Smooth muscle cell (in vitro differentiated cells): Measurements from ENCODE around the gene SPATS2L. TPM values are rescaled to one million over a fixed set of nuclear protein-coding genes. Genes with fewer than 3 reads are reported as not detected.

ENCODE experiments used
- DNase-seq: peaks from one replicate; lab custom pipeline; 2025; ENCODE audit not compliant: unreplicated experiment; lab: John Stamatoyannopoulos, UW
- H2AFZ ChIP-seq: fragments of 200-600 bp; sonication (generic); 2 replicates; pipeline ENCODE4 v1.6.0; 2016; ENCODE audit warnings: antibody characterized with exemption, low read depth, mild to moderate bottlenecking
- H3F3A ChIP-seq: fragments of 200-600 bp; sonication (generic); 2 replicates; pipeline ENCODE4 v1.6.0; 2017; ENCODE audit warnings: antibody characterized with exemption, low read depth
- H3K27ac ChIP-seq: fragments of 200-600 bp; sonication (generic); 2 replicates; pipeline ENCODE4 v1.5.1; 2016; ENCODE audit warnings: low read depth, mild to moderate bottlenecking
- H3K27me3 ChIP-seq: fragments of 200-600 bp; sonication (generic); 2 replicates; pipeline ENCODE4 v1.6.1; 2016; ENCODE audit warnings: low read depth, mild to moderate bottlenecking
- H3K36me3 ChIP-seq: fragments of 200-600 bp; sonication (generic); 2 replicates; pipeline ENCODE4 v1.5.1; 2016; ENCODE audit warnings: low read depth
- H3K4me1 ChIP-seq: fragments of 200-600 bp; sonication (generic); 2 replicates; pipeline ENCODE4 v1.5.1; 2016; ENCODE audit warnings: low read depth
- H3K4me2 ChIP-seq: fragments of 200-600 bp; sonication (generic); 2 replicates; pipeline ENCODE4 v1.6.0; 2016; ENCODE audit warnings: mild to moderate bottlenecking
- H3K4me3 ChIP-seq: fragments of 200-600 bp; sonication (generic); 2 replicates; pipeline ENCODE4 v1.5.1; 2016; ENCODE audit warnings: mild to moderate bottlenecking
- H3K79me2 ChIP-seq: fragments of 200-600 bp; sonication (generic); 2 replicates; pipeline ENCODE4 v1.6.0; 2016; ENCODE audit warnings: low read depth, mild to moderate bottlenecking
- H3K9ac ChIP-seq: fragments of 200-600 bp; sonication (generic); 2 replicates; pipeline ENCODE4 v1.6.0; 2016; ENCODE audit warnings: low read depth
- H3K9me3 ChIP-seq: fragments of 200-600 bp; sonication (generic); replicated peaks from 2 replicates; pipeline ENCODE4 v1.5.1; 2016; ENCODE audit warnings: low read depth
- H4K20me1 ChIP-seq: fragments of 200-600 bp; sonication (generic); 2 replicates; pipeline ENCODE4 v1.6.0; 2016; ENCODE audit warnings: low read depth
- WGBS: methylation state at CpG from one replicate; pipeline ENCODE4 v1.1.7; 2016; ENCODE audit warnings: low lambda C conversion rate; 5-methylcytosine and 5-hydroxymethylcytosine counted together
- polyA plus RNA-seq: library from polyadenylated mRNA; unstranded; fragments of >200 nt; fragmentation: Nextera tagmentation; extraction: Ambion mirVana; gene quantifications from 2 replicates; pipeline ENCODE4 v1.2.1, GENCODE V29; 2016
- total RNA-seq: library from RNA; depleted of rRNA; stranded (reverse); fragments of >200 nt; gene quantifications from 2 replicates; pipeline ENCODE4 v1.2.3, GENCODE V29; 2014
- TF ChIP-seq, protein P1 (sequence below): fragments of 200-600 bp; sonication (generic); IDR thresholded peaks from 2 replicates; pipeline ENCODE4 v1.5.1; 2017; ENCODE audit warnings: borderline replicate concordance, mild to moderate bottlenecking, antibody characterized with exemption; ENCODE audit not compliant: insufficient read depth, poor library complexity, severe bottlenecking

The SPATS2L gene
- total and polyA plus RNA-seq, 2 experiments from 2014 or later = 356 to 432 TPM

DNA sequence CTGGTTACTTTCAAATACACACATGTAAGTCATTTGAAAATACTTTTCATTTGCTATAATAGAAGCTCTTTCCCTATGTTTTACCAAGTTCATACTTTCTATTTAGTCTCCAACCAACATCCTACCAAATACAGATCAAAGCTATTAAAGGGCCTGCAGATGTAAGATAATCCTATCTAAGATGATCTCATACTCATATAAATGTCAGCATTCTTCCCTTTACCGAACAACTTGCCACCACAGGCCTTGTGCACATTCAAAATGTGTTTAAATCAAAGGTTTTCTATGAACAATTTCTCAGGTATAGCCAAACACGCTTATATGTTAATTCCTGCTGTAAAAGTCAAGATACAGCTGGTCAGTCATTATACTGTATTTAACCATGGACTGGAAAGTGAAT lies 180.0 kb downstream of the SPATS2L start:
- no peaks in the 10 kb centered on the region for H4K20me1 ChIP-seq
- peak overlapping the region; percentile 53 for H3K27ac ChIP-seq
- peaks cover 17% of the 10 kb centered on the region for H3F3A ChIP-seq
- TF ChIP-seq, protein P1, sequence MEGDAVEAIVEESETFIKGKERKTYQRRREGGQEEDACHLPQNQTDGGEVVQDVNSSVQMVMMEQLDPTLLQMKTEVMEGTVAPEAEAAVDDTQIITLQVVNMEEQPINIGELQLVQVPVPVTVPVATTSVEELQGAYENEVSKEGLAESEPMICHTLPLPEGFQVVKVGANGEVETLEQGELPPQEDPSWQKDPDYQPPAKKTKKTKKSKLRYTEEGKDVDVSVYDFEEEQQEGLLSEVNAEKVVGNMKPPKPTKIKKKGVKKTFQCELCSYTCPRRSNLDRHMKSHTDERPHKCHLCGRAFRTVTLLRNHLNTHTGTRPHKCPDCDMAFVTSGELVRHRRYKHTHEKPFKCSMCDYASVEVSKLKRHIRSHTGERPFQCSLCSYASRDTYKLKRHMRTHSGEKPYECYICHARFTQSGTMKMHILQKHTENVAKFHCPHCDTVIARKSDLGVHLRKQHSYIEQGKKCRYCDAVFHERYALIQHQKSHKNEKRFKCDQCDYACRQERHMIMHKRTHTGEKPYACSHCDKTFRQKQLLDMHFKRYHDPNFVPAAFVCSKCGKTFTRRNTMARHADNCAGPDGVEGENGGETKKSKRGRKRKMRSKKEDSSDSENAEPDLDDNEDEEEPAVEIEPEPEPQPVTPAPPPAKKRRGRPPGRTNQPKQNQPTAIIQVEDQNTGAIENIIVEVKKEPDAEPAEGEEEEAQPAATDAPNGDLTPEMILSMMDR = no peak
- no peaks in the 10 kb centered on the region for H3K36me3 ChIP-seq
- DNase-seq = no peak
- H3K27me3 ChIP-seq = no peaks in the 10 kb centered on the region
- H3K4me2 ChIP-seq = peak overlapping the region; percentile 43
- H2AFZ ChIP-seq = no peak overlapping the region
- 38% methylated on average over 2 of the region's 2 CpGs for WGBS
- H3K9me3 ChIP-seq = no peaks in the 10 kb centered on the region
- no peak overlapping the region for H3K9ac ChIP-seq
- H3K4me1 ChIP-seq = peaks cover 4% of the 10 kb centered on the region
- H3K79me2 ChIP-seq = no peaks in the 10 kb centered on the region
- no peak overlapping the region for H3K4me3 ChIP-seq

- WGBS = 88% methylated on average over 4 of the region's 4 CpGs
- no peak overlapping the region for H3K9ac ChIP-seq
- H3K79me2 ChIP-seq = no peaks in the 10 kb centered on the region
Observed at GRCh38 chr2:200488169-200488568, 181.7 kb downstream of the SPATS2L start.

DNA sequence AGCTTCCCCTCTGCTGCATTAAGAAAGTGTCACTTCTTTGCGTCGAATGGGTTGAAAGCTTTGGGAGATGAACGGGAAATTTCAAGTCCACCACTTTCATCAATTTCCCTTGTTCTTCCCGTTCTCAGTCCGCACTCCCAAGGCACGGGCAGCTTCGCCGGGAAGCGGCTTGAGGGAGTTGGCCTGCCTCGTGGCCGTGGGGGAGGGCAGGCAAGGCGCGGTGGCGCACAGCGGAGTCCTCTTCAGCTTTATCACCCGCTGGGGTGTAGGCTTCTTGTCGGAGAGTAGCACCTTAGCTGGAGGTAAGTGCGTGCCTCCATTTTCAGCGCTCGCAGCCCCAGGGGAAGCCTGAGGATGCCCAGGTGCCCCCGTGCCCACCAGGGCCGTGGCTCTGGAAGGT lies 183.5 kb downstream of the SPATS2L start:
- no peak for DNase-seq
- TF ChIP-seq, protein P1 = no peak
- peaks cover 10% of the 10 kb centered on the region for H3F3A ChIP-seq

More at GRCh38 chr2:200488169-200488568, 181.7 kb downstream of the SPATS2L start:
- Histone ChIP-seq H3K4me3 (no peak overlapping the region), H3K36me3 (peaks cover 12% of the 10 kb centered on the region), H3K4me2 (no peak overlapping the region), H3K27ac (no peak overlapping the region), H2AFZ (no peak overlapping the region), H3F3A (peaks cover 14% of the 10 kb centered on the region), H3K9me3 (no peaks in the 10 kb centered on the region), H3K27me3 (no peaks in the 10 kb centered on the region), H4K20me1 (no peaks in the 10 kb centered on the region), H3K4me1 (peaks cover 4% of the 10 kb centered on the region)
- no peak for DNase-seq
- TF ChIP-seq, protein P1 = no peak

GRCh38 chr2:200492656-200493055 lies 186.2 kb downstream of the SPATS2L start:
- no peak overlapping the region for H2AFZ ChIP-seq
- H3F3A ChIP-seq = peaks cover 3% of the 10 kb centered on the region
- no peaks in the 10 kb centered on the region for H3K4me1 ChIP-seq
- H3K4me2 ChIP-seq = no peak overlapping the region
- peaks cover 12% of the 10 kb centered on the region for H3K36me3 ChIP-seq
- no peak for DNase-seq
- TF ChIP-seq, protein P1 = no peak
- no peaks in the 10 kb centered on the region for H3K9me3 ChIP-seq
- no peak overlapping the region for H3K27ac ChIP-seq
- no peaks in the 10 kb centered on the region for H3K79me2 ChIP-seq
- no peak overlapping the region for H3K9ac ChIP-seq
- no peak overlapping the region for H3K4me3 ChIP-seq
- H4K20me1 ChIP-seq = no peaks in the 10 kb centered on the region
- H3K27me3 ChIP-seq = no peaks in the 10 kb centered on the region

More for the DNA sequence above, 183.5 kb downstream of the SPATS2L start:
- Histone ChIP-seq H3K9me3 (no peaks in the 10 kb centered on the region), H3K9ac (no peak overlapping the region), H3K27me3 (no peaks in the 10 kb centered on the region), H3K4me3 (no peak overlapping the region), H2AFZ (no peak overlapping the region), H3K4me1 (peaks cover 4% of the 10 kb centered on the region), H4K20me1 (no peaks in the 10 kb centered on the region), H3K4me2 (no peak overlapping the region), H3K36me3 (peaks cover 12% of the 10 kb centered on the region), H3K27ac (no peak overlapping the region), H3K79me2 (no peaks in the 10 kb centered on the region)
- whole genome bisulfite sequencing = 95% methylated on average over 22 of the region's 22 CpGs
